Measurements from ENCODE around the gene FLNC.

- no peak for TF ChIP-seq CTCF (IDR thresholded peaks at IDR 0.05; ENCODE audit: poor library complexity)
- no peak for TF ChIP-seq EZH2 (IDR thresholded peaks at IDR 0.05; ENCODE audit: borderline replicate concordance)
These were observed 39.7 kb downstream of the FLNC start for GRCh38 chr7:128869944-128870285.

Measured in hepatocyte (in vitro differentiated cells).